Smooth muscle cell (in vitro differentiated cells): Measurements from ENCODE around the gene PDE7B. TPM values are rescaled to one million over a fixed set of nuclear protein-coding genes. Genes with fewer than 3 reads are reported as not detected.

Experiments used
- DNase-seq: peaks from one replicate; lab custom pipeline; 2025; ENCODE audit not compliant: unreplicated experiment; lab: John Stamatoyannopoulos, UW
- H2AFZ ChIP-seq: fragments of 200-600 bp; sonication (generic); 2 replicates; pipeline ENCODE4 v1.6.0; 2016; ENCODE audit warnings: antibody characterized with exemption, low read depth, mild to moderate bottlenecking
- H3F3A ChIP-seq: fragments of 200-600 bp; sonication (generic); 2 replicates; pipeline ENCODE4 v1.6.0; 2017; ENCODE audit warnings: antibody characterized with exemption, low read depth
- H3K27ac ChIP-seq: fragments of 200-600 bp; sonication (generic); 2 replicates; pipeline ENCODE4 v1.5.1; 2016; ENCODE audit warnings: low read depth, mild to moderate bottlenecking
- H3K27me3 ChIP-seq: fragments of 200-600 bp; sonication (generic); 2 replicates; pipeline ENCODE4 v1.6.1; 2016; ENCODE audit warnings: low read depth, mild to moderate bottlenecking
- H3K36me3 ChIP-seq: fragments of 200-600 bp; sonication (generic); 2 replicates; pipeline ENCODE4 v1.5.1; 2016; ENCODE audit warnings: low read depth
- H3K4me1 ChIP-seq: fragments of 200-600 bp; sonication (generic); 2 replicates; pipeline ENCODE4 v1.5.1; 2016; ENCODE audit warnings: low read depth
- H3K4me2 ChIP-seq: fragments of 200-600 bp; sonication (generic); 2 replicates; pipeline ENCODE4 v1.6.0; 2016; ENCODE audit warnings: mild to moderate bottlenecking
- H3K4me3 ChIP-seq: fragments of 200-600 bp; sonication (generic); 2 replicates; pipeline ENCODE4 v1.5.1; 2016; ENCODE audit warnings: mild to moderate bottlenecking
- H3K79me2 ChIP-seq: fragments of 200-600 bp; sonication (generic); 2 replicates; pipeline ENCODE4 v1.6.0; 2016; ENCODE audit warnings: low read depth, mild to moderate bottlenecking
- H3K9ac ChIP-seq: fragments of 200-600 bp; sonication (generic); 2 replicates; pipeline ENCODE4 v1.6.0; 2016; ENCODE audit warnings: low read depth
- H3K9me3 ChIP-seq: fragments of 200-600 bp; sonication (generic); replicated peaks from 2 replicates; pipeline ENCODE4 v1.5.1; 2016; ENCODE audit warnings: low read depth
- H4K20me1 ChIP-seq: fragments of 200-600 bp; sonication (generic); 2 replicates; pipeline ENCODE4 v1.6.0; 2016; ENCODE audit warnings: low read depth
- CTCF ChIP-seq: fragments of 200-600 bp; sonication (generic); IDR thresholded peaks from 2 replicates; pipeline ENCODE4 v1.5.1; 2017; ENCODE audit warnings: borderline replicate concordance, mild to moderate bottlenecking, antibody characterized with exemption; ENCODE audit not compliant: insufficient read depth, poor library complexity, severe bottlenecking
- WGBS: methylation state at CpG from one replicate; pipeline ENCODE4 v1.1.7; 2016; ENCODE audit warnings: low lambda C conversion rate; 5-methylcytosine and 5-hydroxymethylcytosine counted together
- polyA plus RNA-seq: library from polyadenylated mRNA; unstranded; fragments of >200 nt; fragmentation: Nextera tagmentation; extraction: Ambion mirVana; gene quantifications from 2 replicates; pipeline ENCODE4 v1.2.1, GENCODE V29; 2016
- total RNA-seq: library from RNA; depleted of rRNA; stranded (reverse); fragments of >200 nt; gene quantifications from 2 replicates; pipeline ENCODE4 v1.2.3, GENCODE V29; 2014

Gene PDE7B
- total and polyA plus RNA-seq, 2 experiments from 2014 or later, result 23.5 to 36.9 TPM

DNA sequence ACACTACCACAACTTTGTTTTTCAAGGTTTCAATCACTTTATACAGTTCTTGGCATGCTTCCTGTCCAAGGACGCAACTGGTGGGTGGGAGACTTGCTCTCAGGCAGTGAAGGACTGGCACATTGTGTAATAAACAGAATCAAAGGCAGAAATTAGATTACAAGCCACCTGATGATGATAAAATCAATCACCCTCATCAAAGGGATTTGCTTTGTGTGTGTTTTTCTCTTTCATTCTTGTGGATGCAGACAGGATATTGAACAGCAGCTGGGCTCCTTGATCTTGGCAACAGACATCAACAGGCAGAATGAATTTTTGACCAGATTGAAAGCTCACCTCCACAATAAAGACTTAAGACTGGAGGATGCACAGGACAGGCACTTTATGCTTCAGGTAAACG, 327.2 kb downstream of the PDE7B start:
- Histone ChIP-seq H3K79me2 (no peaks in the 10 kb centered on the region), H3K27me3 (no peaks in the 10 kb centered on the region), H3K4me1 (no peaks in the 10 kb centered on the region), H3K36me3 (peaks cover 30% of the 10 kb centered on the region), H3K4me2 (no peak overlapping the region), H3K27ac (no peak overlapping the region), H4K20me1 (no peaks in the 10 kb centered on the region), H3K9ac (no peak overlapping the region), H3K9me3 (no peaks in the 10 kb centered on the region), H3K4me3 (no peak overlapping the region), H2AFZ (no peak overlapping the region), H3F3A (no peaks in the 10 kb centered on the region)
- TF ChIP-seq CTCF, result no peak
- 89% methylated on average over 2 of the region's 2 CpGs for WGBS
- DNase-seq, result no peak

DNA sequence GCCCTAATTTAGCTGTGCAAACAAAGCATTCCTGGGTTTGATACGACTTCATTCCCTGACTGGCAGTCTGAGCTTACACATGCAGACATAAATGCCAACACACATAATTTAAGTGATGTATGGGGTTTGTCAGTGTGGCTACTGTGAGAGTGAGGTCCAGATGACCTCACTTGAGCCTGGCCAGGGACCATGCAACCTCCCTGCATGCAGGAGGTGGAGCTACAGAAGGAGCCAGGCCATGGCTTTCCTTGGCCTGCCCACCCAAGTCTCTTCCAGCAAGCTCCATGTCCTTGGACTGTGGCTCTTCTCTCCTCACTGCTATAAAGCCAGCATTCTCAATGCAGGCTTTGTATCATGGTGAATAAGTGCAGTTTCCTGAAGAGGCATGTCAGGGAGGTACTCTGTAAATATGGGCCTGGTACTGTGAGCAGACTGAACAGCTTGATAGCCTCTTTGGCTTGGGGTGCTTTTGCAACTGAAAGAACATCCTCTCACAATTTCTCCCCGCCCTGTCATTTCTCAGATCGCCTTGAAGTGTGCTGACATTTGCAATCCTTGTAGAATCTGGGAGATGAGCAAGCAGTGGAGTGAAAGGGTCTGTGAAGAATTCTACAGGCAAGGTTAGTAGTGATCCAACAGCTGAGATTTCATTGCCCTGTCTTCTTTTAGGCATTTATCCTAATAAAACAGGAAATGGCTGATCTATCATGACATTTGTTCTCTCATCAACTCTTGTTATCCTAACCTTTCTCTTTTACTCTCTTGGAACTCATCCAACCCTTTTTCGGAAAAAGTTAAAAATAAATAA, 329.4 kb downstream of the PDE7B start:
- Histone ChIP-seq H3K79me2 (no peaks in the 10 kb centered on the region), H3K36me3 (peaks cover 23% of the 10 kb centered on the region), H3K4me1 (no peaks in the 10 kb centered on the region), H2AFZ (no peak overlapping the region), H3K9me3 (no peaks in the 10 kb centered on the region), H3K4me2 (no peak overlapping the region), H3K4me3 (no peak overlapping the region), H3F3A (peaks cover 8% of the 10 kb centered on the region), H3K27me3 (no peaks in the 10 kb centered on the region), H3K27ac (no peak overlapping the region), H3K9ac (no peak overlapping the region), H4K20me1 (no peaks in the 10 kb centered on the region)
- DNase-seq, result no peak
- no peak for TF ChIP-seq CTCF
- WGBS, result 83% methylated on average over 4 of the region's 4 CpGs

- Histone ChIP-seq H3K4me1 (no peaks in the 10 kb centered on the region), H3K4me2 (no peak overlapping the region), H3F3A (peaks cover 9% of the 10 kb centered on the region), H3K4me3 (no peak overlapping the region), H2AFZ (no peak overlapping the region), H3K36me3 (peaks cover 23% of the 10 kb centered on the region), H3K79me2 (no peaks in the 10 kb centered on the region), H3K9ac (no peak overlapping the region), H3K27ac (no peak overlapping the region), H3K9me3 (no peaks in the 10 kb centered on the region), H3K27me3 (no peaks in the 10 kb centered on the region), H4K20me1 (no peaks in the 10 kb centered on the region)
- TF ChIP-seq CTCF, result no peak
- 97% methylated on average over 1 of the region's 1 CpG for WGBS
- DNase-seq, result no peak
Measured at GRCh38 chr6:136181512-136181833, 330.0 kb downstream of the PDE7B start.

- no peaks in the 10 kb centered on the region for H3K27me3 ChIP-seq
- H3F3A ChIP-seq, result peaks cover 13% of the 10 kb centered on the region
- peaks cover 23% of the 10 kb centered on the region for H3K36me3 ChIP-seq
- no peaks in the 10 kb centered on the region for H3K4me1 ChIP-seq
- DNase-seq, result no peak
- H3K4me2 ChIP-seq, result no peak overlapping the region
- WGBS, result 100% methylated on average over 1 of the region's 1 CpG
- no peak overlapping the region for H3K27ac ChIP-seq
- no peaks in the 10 kb centered on the region for H3K79me2 ChIP-seq
- TF ChIP-seq CTCF, result no peak
- H4K20me1 ChIP-seq, result no peaks in the 10 kb centered on the region
- H3K9me3 ChIP-seq, result no peaks in the 10 kb centered on the region
- no peak overlapping the region for H3K4me3 ChIP-seq
- H2AFZ ChIP-seq, result no peak overlapping the region
- no peak overlapping the region for H3K9ac ChIP-seq
Measured at GRCh38 chr6:136181861-136182260, 330.4 kb downstream of the PDE7B start.
